Muscle of leg (tissue), 11 donors: Measurements from ENCODE around the gene KRTAP5-3. TPM values are rescaled to one million over a fixed set of nuclear protein-coding genes. Genes with fewer than 3 reads are reported as not detected.
"Not testable (repeated sequence)": the region's sequence is repeated elsewhere in the genome, so short reads cannot be mapped to it uniquely, and the experiment has no call there.

Experiments used
- DNase-seq: peaks from one replicate; pipeline ENCODE4 v3.0.0; 2013
- H3K27ac ChIP-seq: one replicate; pipeline ENCODE4 v1.5.1; 2013; ENCODE audit warnings: mild to moderate bottlenecking, low read length, control low read depth
- H3K27me3 ChIP-seq: one replicate; pipeline ENCODE4 v1.6.1; 2013; ENCODE audit warnings: low read length; ENCODE audit not compliant: control insufficient read depth, insufficient read depth
- H3K36me3 ChIP-seq: one replicate; pipeline ENCODE4 v1.6.1; 2013; ENCODE audit warnings: low read length; ENCODE audit not compliant: control insufficient read depth, insufficient read depth
- H3K4me1 ChIP-seq: one replicate; pipeline ENCODE4 v1.6.1; 2013; ENCODE audit warnings: low read length; ENCODE audit not compliant: control insufficient read depth, insufficient read depth
- H3K4me3 ChIP-seq: one replicate; pipeline ENCODE4 v1.5.1; 2013; ENCODE audit warnings: low read length, control low read depth
- H3K9me3 ChIP-seq: replicated peaks from 2 replicates; pipeline ENCODE4 v1.6.1; 2013; ENCODE audit warnings: low read depth, low read length; ENCODE audit not compliant: control insufficient read depth
- WGBS: methylation state at CpG from one replicate; pipeline ENCODE4 v1.1.5; 2013; ENCODE audit warnings: missing lambda C conversion rate; ENCODE audit not compliant: insufficient coverage; 5-methylcytosine and 5-hydroxymethylcytosine counted together
- polyA plus RNA-seq, 8 donors: library from polyadenylated mRNA; unstranded; fragments of 120-200 nt; gene quantifications; one replicate each; pipeline versions ENCODE4 v1.2.1 to v1.2.3, GENCODE V29; 2013; ENCODE audit warnings: inconsistent platforms in 1 of 8, low replicate concordance in 1 of 8; ENCODE audit not compliant: insufficient read length in 8 of 8, insufficient read depth in 1 of 8
- total RNA-seq: library from RNA; stranded (reverse); fragments of 120-200 nt; gene quantifications from one replicate; pipeline ENCODE4 v1.2.4, GENCODE V29; 2013

The KRTAP5-3 gene
- total and polyA plus RNA-seq, 9 donors, result not detected

DNA sequence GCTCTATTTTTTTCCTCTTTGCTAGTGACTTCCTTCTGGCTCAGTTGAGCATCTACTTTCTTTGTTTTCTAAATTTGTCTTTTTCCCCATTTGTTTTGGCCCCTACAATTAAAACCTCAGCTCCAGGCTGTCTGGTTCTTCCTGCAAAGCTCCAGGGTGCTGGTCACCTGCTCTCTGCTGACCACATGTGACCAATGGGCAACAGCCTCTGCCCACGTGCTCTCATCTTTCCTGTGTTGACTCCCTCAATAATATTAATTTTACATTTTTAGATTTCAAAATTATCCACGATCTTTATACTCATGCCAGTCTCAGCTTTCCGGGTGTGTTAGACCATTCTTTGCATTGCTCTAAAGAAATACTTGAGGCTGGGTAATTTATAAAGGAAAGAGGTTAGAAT is 9.9 kb downstream of the KRTAP5-3 start:
- no CpG with 5 or more reads among the region's 3 CpGs for WGBS
- not testable (repeated sequence) for H3K4me3 ChIP-seq, H3K27ac ChIP-seq, H3K4me1 ChIP-seq, H3K36me3 ChIP-seq, DNase-seq, H3K9me3 ChIP-seq
- peaks cover 34% of the 10 kb centered on the region for H3K27me3 ChIP-seq

DNA sequence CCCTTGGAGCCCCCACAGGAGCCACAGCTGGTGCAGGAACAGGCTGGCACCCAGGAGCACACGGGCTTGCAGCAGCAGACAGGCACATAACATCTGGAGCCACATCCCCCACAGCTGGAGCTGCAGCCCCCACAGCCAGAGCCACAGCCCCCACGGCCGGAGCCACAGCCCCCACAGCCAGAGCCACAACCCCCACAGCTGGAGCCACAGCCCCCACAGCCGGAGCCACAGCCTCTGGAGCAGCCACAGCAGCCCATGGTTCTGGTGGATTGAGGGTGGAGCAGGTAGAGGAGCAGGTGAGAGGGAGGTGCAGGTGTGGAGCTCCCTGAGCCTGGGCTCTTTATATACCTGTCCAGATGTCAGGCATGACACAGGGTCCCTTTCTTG is 10.3 kb downstream of the KRTAP5-3 start, which contains the start of gene KRTAP5-2:
Gene KRTAP5-2, minus strand, starts transcription at position 301 of the 387 bp plus-strand sequence. Its CDS starts 44 bp downstream, at position 257.
- Histone ChIP-seq H3K9me3 (no peaks in the 10 kb centered on the region), H3K4me1 (no peaks in the 10 kb centered on the region), H3K36me3 (no peaks in the 10 kb centered on the region), H3K4me3 (no peak within 1 kb of the TSS), H3K27me3 (peaks cover 35% of the 10 kb centered on the region), H3K27ac (no peak within 1 kb of the TSS)
- WGBS, result 67% methylated on average over 1 of the region's 4 CpGs
- no peak for DNase-seq

DNA sequence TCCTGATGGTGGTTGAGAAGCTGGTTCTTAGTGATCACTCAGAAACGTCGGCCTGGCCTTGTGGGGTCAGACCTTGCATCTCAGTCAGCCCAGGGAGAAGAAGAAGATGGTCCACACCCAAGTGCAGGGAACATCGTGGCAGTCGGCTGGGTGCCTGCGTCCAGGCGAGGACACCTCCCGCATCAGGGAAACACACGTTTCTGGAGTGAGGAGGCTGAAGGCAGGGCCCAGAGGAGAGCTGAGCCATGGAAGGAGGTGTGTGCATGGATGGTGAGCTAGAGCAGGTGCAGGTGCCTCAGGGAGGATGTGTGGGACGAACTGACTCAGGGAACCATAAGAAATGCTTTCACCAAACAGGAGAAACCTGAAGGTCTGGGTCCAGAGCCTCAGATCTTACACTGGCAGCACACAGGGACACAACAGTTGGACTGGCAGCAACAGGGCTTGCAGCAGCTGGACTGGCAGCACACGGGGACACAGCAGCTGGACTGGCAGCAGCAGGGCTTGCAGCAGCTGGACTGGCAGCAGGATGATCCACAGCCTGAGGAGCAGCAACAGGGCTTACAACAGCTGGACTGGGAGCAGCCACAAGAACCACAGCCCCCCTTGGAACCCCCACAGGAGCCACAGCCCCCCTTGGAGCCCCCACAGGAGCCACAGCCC is 10.8 kb downstream of the KRTAP5-3 start:
- DNase-seq, result peak; percentile 22
- H3K36me3 ChIP-seq, result no peaks in the 10 kb centered on the region
- H3K27ac ChIP-seq, result no peak overlapping the region
- no peaks in the 10 kb centered on the region for H3K9me3 ChIP-seq
- WGBS, result 66% methylated on average over 10 of the region's 10 CpGs
- H3K4me3 ChIP-seq, result no peak overlapping the region
- no peaks in the 10 kb centered on the region for H3K4me1 ChIP-seq
- peaks cover 35% of the 10 kb centered on the region for H3K27me3 ChIP-seq

DNA sequence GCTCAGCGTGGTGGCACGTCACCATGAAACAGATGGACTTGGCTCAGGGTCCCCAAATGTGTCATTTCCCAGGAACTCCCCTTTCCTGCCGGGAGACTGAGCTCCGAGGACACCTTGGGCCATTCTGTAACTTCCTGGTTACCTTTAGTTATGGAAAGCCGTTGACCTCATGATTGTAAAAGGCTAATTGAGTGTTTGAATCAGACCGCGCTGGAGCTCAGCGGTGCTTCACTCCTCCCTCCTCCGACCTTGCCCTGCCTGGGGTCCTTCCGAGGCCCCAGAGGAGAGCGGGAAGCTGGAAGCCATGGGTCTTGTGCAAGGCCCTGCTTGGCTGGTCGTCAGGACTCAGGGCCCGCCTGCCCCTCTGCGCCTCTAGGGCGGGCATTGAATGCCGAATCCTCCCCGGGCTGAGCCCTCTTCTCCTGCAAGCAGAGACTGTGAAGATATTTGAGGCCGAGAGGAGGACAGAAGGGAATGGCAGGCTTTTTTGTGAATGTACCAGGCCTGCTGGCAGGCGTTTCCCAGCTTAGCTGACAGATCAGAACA is 11.6 kb downstream of the KRTAP5-3 start:
- WGBS, result 49% methylated on average over 11 of the region's 19 CpGs
- not testable (repeated sequence) for H3K4me3 ChIP-seq, H3K36me3 ChIP-seq, H3K4me1 ChIP-seq, H3K27ac ChIP-seq, DNase-seq, H3K9me3 ChIP-seq
- H3K27me3 ChIP-seq, result peaks cover 39% of the 10 kb centered on the region

DNA sequence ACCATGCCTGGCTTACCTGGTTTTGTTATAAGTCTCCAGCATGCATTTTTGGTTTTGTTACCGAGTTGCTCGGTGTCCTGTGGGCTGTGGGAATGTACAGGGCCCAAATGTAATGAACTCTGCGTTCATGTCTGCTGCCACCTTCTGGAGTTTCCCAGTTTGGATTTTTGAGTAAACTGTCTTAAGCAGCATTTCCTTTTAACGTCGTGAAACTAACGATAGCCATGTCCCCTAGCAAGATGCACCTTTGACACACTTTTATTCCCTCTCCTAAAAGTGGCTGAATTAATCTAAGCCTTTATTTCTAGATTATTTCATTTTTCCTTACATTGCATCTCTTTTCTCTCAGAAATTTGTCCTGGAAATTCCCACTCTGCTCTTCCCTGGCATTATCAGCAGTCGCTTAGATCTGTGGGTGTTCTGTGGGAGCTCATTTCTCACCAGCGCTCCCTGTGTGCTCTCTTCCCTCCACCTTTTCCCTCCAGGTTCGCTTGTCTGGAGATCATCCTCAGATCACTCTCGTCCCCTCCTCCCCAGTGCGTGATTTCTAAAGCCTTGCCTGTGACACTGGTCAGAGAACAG is 12.2 kb downstream of the KRTAP5-3 start:
- H3K9me3 ChIP-seq, H3K4me3 ChIP-seq, H3K36me3 ChIP-seq, H3K4me1 ChIP-seq, H3K27ac ChIP-seq: not testable (repeated sequence)
- peak; percentile 7 for DNase-seq
- WGBS, result 45% methylated on average over 7 of the region's 11 CpGs
- H3K27me3 ChIP-seq, result peaks cover 36% of the 10 kb centered on the region

DNA sequence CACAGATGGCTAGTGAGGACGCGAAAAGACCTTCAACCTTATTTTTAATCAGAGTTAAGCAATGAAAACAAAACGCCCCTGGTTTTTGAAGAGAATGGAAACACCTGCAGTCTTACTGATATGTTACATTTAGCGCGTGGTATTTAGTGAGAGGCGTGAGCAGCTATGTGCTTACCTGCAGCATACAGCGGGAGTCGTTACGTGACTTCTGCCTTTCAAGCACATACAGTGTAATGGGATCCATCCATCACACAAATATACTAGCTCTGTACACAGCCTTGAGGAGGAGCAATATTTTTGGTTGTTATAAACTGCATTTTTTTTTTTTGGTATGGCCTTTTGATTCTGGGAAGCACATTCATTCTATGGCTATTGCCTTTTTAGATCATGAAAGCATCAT is 15.6 kb downstream of the KRTAP5-3 start:
- Histone ChIP-seq H3K4me1 (no peaks in the 10 kb centered on the region), H3K36me3 (no peaks in the 10 kb centered on the region), H3K27me3 (peaks cover 37% of the 10 kb centered on the region), H3K27ac (no peak overlapping the region), H3K9me3 (no peaks in the 10 kb centered on the region), H3K4me3 (no peak overlapping the region)
- no CpG with 5 or more reads among the region's 9 CpGs for WGBS
- no peak for DNase-seq

DNA sequence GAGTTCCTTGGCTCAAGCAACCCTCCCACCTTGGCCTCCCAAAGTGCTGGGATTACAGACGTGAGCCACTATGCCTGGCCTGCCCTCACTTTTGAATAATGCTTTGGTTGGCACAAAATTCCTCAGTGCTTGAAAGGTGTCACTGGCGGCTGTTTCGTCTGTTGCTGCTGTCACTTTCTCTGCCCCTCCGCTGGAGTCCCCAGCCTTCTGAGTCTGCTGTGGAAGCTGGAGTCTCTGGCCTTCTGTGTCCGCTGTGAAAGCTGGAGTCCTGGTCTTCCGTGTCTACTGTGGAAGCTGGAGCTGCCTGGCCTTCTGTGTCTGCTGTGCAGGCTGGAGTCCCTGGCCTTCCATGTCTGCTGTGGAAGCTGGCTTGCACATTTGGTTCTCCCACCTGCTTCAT is 18.3 kb downstream of the KRTAP5-3 start:
- no peaks in the 10 kb centered on the region for H3K9me3 ChIP-seq
- no peaks in the 10 kb centered on the region for H3K4me1 ChIP-seq
- no peak for DNase-seq
- no peak overlapping the region for H3K4me3 ChIP-seq
- 80% methylated on average over 6 of the region's 6 CpGs for WGBS
- H3K36me3 ChIP-seq, result no peaks in the 10 kb centered on the region
- H3K27me3 ChIP-seq, result peaks cover 22% of the 10 kb centered on the region
- H3K27ac ChIP-seq, result no peak overlapping the region

DNA sequence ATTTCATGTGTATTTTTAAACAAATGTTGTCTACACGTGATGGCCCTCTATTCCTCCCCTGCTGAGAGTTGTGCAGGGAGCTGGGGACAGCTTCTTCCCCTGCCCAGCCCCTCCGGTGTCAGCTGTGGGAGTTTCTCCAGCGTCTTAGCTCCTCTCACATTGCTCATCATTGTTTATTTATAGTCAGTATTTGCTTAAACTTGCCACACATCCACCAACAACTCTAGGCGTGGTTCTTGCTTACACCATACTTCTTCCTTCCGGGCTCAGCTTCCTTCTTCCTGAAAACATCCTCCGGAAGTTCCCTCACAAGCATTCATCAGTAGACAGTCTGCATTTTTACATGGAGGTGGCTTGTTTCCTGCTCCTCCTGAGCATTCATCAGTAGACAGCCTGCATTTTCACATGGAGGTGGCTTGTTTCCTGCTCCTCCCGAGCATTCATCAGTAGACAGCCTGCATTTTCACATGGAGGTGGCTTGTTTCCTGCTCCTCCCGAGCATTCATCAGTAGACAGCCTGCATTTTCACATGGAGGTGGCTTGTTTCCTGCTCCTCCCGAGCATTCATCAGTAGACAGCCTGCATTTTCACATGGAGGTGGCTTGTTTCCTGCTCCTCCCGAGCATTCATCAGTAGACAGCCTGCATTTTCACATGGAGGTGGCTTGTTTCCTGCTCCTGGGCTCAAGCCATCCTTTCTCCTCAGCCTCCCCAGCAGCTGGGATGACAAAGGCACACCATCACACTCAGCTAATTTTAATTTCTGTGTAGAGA is 18.9 kb downstream of the KRTAP5-3 start:
- not testable (repeated sequence) for H3K4me3 ChIP-seq, H3K9me3 ChIP-seq, H3K4me1 ChIP-seq, H3K27ac ChIP-seq, H3K36me3 ChIP-seq
- 25% methylated on average over 3 of the region's 10 CpGs for WGBS
- DNase-seq, result peak; percentile 21
- H3K27me3 ChIP-seq, result peaks cover 22% of the 10 kb centered on the region

DNA sequence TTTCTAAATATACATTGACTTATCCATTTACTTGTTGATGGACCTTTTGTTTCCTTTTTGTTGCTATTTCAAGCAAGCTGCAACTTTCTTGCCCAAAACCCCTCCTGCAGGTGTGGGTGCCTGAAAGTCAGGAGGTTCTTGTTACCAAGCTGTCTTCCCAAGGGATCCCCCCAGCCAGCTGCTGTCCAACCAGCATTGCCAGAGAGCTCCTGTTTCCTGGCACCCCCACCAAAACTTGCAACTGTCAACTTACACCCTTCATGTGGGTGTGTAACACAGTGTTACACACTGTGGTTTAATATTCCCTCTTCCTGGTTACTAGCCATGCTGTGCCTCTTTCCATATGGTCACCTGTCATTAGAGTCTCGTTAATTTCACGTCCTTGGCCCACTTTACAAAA is 21.6 kb downstream of the KRTAP5-3 start:
- H3K27ac ChIP-seq, result no peak overlapping the region
- H3K4me1 ChIP-seq, result no peaks in the 10 kb centered on the region
- peaks cover 14% of the 10 kb centered on the region for H3K27me3 ChIP-seq
- WGBS, result no CpG with 5 or more reads among the region's 2 CpGs
- H3K4me3 ChIP-seq, result no peak overlapping the region
- DNase-seq, result no peak
- H3K9me3 ChIP-seq, result peaks cover 3% of the 10 kb centered on the region
- no peaks in the 10 kb centered on the region for H3K36me3 ChIP-seq

DNA sequence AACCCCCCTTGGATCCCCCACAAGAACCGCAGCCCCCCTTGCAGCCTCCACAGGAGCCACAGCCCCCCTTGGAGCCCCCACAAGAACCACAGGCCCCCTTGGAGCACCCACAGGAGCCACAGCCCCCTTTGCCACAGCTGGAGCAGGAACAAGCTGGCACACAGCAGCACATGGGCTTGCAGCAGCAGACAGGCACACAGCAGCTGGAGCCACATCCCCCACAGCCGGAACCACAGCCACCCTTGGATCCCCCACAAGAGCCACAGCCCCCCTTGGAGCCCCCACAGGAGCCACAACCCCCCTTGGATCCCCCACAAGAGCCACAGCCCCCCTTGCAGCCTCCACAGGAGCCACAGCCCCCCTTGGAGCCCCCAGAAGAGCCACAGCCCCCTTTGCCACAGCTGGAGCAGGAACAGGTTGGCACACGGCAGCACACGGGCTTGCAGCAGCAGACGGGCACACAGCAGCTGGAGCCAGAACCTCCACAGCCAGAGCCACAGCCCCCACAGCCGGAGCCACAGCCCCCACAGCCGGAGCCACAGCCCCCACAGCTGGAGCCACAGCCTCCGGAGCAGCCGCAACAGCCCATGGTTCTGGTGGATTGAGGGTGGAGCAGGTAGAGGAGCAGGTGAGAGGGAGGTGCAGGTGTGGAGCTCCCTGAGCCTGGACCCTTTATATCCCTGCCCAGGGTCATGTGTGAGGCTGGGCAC is 23.4 kb downstream of the KRTAP5-3 start, which contains the start of gene KRTAP5-1:
Gene KRTAP5-1, minus strand, starts transcription at position 623 of the 710 bp plus-strand sequence. Its CDS starts 34 bp downstream, at position 589.
- H3K27ac ChIP-seq, H3K4me3 ChIP-seq, H3K27me3 ChIP-seq, H3K36me3 ChIP-seq, H3K4me1 ChIP-seq, H3K9me3 ChIP-seq, DNase-seq: not testable (repeated sequence)
- 70% methylated on average over 8 of the region's 9 CpGs for WGBS
